HG02840 (cell line): ENCODE data around the gene DAZAP1.

Experiments
- ATAC-seq: cut with Tn5 transposase; IDR thresholded peaks from one replicate; pipeline ENCODE4 v1.9.1; 2021; ENCODE audit warnings: mild to moderate bottlenecking, moderate library complexity, moderate number of reproducible peaks; ENCODE audit not compliant: unreplicated experiment, low FRiP score

Gene DAZAP1

DNA sequence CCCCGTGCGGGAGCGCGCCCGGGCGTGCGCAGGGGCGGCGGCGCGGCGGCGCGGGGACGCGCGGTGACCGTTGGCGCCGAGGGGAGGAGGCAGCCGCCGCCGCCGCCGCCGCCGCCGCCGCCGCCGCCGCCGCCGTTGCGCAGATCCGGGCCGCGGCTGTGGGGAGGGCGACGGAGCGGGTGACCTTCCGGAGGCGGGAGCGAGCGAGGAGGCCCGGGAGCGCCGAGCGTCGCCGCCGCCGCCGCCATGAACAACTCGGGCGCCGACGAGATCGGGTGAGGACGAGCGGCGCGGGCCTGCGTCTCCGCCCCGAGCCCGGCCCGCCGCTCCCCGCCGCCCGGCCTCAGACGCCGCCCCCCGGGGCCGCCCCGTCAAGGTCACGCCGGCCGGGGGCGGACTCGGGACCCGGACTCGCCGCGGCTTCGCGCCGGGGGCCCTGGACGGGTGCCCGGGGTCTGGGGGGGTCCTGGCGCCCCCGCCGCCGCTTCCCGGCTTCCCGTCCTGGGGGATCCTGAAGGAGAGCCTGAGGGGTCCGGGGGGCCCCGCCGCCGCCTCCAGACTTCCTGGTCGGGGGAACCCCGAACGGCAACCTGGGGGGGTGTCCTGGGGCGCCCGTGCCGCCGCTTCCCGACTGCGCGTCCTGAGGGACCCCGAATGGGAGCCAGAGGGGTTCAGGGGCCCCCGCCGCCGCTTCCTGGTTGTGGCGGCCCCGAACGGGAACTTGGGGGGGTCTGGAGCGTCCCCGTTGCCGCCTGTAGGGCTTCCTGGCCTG lies at the start of gene DAZAP1:
TSS of gene DAZAP1 (plus strand) at position 59 of the 772 bp plus-strand sequence. CDS start at position 247, 188 bp downstream.
- peak; percentile 34 for ATAC-seq

DNA sequence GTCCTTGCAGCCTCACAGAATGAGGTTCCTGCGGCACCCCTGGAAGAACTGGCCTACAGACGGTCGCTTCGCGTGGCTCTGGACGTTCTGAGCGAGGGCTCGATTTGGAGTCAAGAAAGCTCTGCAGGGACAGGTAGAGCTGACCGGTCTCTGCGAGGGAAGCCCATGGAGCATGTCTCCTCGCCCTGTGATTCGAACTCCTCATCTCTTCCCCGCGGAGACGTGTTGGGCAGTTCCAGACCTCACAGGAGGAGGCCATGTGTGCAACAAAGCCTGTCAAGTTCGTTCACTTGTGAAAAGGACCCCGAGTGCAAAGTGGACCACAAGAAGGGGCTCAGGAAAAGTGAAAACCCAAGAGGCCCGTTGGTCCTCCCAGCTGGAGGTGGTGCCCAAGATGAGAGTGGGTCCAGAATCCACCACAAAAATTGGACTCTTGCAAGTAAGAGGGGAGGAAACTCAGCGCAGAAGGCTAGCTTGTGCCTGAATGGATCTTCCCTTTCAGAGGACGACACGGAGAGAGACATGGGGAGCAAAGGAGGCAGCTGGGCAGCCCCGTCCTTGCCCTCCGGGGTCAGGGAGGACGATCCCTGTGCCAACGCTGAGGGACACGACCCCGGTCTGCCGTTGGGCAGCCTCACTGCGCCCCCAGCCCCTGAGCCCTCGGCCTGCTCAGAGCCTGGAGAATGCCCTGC lies 47.1 kb upstream of the DAZAP1 start:
- no peak for ATAC-seq

DNA sequence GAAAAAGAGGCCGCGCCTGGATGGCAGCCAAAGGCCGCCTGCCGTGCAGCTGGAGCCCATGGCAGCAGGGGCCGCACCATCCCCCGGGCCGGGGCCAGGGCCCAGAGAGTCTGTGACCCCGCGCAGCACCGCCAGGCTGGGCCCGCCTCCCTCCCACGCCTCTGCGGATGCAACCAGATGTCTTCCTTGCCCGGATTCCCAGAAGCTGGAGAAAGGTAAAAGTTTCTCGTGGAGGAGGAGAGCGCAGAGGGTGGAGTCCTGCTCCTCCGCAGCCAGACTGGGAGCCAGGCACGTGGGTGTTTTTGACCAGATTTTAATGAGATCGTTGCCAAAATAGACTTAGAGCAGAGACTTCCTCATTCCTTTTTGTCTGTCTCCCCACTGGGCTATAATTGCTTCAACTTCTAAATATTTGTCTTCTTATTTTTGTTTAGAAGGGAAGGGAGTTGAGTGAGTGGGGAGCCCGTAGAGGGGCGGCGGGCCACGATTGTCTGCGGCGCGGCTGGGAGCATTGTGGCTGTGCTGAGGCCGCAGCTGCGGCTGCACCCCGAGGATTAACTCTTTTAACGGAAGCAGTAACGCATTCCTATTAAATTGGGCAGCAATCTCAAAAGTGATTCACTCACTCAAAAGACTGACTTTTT lies 46.4 kb upstream of the DAZAP1 start:
- ATAC-seq = no peak

DNA sequence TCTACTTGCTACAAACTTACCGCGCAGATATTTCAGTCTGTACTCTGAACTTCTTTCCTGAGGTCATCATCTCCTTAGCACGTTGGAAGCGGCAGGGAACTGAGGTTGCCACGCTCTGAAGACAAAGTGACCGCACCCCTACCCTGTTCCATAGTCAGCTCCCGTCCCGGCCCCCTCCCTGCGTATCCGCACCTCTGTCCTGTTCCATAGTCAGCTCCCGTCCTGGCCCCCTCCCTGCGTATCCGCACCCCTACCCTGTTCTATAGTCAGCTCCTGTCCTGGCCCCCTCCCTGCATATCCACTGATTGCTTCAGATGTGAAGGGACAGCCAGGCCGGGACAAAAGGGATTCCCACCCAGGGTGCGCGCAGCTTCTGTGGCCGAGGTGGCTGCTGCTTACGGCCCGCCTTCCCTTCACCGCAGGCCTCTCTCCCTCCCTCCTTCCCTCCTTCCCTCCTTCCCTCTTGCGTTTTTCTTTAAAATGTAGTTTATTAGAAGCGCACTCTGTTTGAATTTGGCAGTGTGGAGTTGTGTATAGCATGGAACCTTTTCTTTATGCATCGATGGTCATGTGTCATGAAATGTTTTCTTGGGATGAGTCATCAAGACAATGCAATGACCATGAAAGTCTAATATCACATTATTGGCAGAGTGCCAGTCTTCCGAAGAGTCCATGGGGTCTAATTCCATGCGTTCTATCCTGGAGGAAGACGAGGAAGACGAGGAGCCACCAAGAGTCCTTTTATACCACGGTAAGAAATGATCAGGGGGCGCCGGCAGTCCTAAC lies 45.6 kb upstream of the DAZAP1 start:
- no peak for ATAC-seq

DNA sequence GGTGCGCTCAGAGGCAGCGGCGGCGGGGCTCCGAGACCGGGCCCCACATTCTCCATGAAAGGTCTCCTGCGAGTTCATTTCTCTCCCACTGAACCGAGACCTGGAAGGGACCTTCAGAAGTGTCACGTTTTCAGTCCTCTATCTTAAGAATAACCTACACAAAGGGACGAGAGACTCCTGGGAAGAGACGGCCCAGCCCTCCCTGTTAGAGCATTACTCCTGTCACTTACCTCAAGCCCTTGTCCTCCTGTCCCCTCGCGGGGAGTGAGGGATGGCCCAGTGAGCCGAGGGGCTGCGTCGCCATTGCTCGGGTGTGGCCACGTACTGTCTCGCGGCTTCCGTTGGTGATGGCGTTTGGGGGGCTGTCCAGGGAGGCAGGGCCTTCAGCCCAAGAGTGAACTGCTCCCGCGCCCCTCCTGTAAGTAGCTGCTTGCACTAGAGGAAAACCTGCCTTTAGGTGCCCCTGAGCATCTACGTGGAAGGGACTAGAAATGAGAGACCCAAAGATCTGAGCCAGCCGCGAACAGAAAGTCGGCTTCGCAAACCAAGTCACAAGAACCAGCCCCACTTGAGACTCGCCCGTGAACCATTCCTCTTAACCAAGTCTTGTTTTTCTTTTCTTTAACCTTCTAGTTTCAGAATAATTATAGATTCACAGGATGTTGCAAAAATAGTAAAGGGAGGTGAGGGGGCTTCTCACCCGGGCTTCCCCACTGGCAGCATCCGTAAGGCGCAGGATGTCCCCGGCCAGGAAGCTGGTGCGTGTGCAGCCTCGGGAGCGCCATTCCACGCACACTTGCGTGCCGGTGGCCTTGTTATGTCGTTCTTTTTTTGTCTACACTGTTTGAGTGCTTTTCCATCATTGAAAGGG lies 44.8 kb upstream of the DAZAP1 start:
- ATAC-seq = no peak

DNA sequence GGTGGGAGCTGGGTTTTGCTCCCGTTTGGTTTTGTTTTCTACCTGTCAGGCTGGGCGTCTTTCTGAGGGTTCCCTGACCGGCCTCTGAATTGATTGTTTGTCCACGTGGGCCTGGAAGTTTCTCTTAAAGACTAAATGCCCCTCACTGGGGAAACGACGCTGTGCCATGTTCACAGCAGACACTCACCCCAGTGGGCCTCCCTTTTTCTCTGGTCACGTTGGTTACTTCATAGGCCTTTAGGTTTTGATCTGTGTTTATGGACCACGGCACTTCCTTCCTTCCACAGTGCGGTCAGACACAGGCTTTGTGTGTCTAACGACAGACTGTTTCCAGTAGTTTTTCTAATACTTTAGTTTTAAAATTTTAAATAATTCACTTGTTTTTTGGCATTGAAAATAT lies 43.8 kb upstream of the DAZAP1 start:
- no peak for ATAC-seq

DNA sequence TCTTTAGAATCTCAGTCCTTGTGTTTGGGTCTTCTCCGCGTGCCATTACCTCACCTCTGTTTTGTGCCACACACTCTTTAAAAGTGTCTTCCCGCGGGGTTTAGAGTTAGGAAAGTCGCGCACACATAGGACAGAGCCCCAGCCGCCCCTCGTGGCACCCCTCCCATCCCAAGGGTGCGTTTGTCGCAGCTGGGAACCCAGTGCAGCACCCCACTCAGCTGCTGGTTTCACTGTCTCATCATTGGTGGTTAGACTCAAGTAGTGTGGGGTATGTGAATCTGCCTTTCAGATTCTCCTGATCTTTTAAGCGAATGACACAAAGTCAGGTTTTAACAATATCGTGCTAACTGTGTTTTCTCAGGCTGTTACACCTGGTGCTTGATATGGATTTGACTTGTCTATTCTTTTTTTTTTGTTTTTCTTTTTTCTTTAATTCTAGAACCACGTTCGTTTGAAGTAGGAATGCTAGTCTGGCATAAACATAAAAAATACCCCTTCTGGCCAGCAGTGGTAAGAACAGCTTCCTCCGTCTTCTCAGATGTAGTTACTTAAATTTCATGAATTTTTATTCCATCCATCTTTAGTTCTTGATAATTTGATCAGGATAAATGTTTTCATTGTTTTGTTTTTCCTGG lies 43.2 kb upstream of the DAZAP1 start:
- ATAC-seq = no peak

DNA sequence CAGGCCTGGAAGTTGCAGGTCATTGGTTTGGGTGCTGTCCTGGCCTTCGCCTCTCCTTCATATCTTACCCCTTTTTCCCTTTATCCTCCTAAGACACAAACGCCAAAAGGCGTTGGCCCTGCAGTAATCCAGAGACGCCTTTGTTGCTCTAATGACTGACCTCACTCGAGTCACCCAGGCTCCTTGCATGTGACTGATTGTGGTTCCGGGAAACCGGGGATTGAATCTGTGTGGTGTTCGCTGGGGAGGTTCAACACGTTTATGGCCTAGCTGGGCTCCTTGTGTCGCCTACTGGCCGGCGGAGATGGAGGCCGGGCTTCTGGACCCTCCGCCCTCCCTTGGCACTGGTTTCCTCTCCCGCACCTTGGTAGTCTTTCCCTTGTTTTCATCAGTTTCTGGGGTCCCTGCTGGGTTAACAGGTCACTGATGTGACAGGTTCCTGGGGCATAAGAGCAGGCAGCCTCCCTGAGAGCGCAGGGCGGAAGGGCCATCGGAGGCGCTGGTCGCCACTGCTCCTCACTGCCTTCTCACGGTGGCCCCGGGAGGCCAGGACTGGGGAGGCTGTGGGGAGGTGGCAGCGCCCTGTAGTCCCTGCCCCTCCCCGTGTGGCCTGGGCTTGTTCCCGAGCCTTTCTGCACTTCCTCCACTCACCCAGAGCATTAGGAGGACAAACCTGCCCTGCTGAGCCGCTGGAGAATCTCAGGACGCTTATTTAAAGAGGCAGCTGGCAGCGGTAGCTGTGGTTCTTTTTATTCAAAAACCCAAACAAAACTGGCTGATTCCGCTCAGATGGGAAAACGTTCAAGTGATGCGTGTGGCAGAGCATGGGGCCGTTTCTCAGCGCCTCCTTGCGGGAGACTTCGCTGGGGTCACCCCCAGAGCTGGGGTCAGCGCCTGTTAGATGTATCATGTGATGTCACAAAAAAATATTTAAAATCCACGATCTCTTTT lies 41.8 kb upstream of the DAZAP1 start:
- no peak for ATAC-seq

DNA sequence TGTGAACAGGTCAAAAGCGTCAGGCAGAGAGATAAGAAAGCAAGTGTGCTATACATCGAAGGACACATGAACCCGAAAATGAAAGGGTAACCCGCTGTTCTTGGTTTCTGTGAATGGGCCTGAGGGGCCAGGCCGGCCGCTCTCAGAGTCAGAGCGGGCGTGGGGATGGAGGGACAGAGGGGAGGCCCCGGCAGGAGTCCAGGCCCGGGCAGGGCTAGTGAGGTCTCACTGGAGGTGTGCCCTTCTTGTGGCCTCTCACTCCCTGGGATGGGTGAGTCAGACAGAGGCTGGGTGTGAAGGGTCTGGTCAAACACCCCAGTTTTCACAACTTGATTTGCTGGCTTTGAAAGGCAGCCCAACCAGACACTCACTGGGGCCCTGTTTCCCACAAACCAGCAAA lies 41.1 kb upstream of the DAZAP1 start:
- ATAC-seq = no peak

DNA sequence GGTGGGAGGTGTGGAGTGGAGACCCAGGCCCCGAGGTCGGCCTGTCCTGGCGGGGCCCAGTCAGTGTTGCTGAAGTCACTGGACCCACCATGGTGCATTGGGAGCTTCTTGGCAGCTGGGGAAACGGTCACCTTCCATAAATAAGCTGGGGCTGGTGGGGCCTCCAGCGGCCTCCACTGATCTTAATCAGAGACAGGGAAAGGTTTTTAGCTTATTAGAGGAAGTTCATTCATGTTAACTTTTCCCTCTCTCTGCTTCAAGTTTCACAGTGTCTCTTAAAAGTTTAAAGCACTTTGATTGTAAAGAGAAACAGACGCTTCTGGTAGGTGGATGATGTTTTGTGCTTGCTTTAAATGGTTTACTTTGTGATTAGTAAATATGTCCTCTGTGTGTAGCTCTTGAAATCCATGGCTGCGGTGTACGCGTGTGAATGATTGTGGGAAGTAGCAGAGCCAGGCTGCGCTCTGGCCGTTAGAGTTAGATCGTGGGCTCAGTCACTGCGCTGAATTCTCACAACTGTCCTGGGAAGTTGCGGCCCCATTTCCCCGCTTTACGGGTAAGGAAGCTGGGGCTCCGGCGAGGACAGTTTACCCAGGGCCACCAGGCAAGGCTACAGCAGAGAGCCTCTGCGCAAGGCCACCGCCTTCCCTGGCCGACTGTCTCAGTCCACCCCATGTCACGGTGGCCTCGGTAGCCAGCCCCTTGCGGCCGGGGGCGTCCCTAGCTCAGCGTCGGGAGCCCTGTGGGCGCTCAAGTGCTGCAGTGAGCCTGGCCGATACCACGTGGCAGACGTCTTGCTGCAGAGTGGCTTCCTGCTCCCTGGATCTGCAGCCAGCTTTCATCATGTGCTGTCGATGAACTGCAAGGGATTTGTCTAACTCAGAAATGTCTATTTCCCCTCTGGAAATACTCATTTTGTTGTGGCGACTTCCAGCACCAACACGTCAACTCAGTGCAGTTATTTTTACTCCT lies 40.2 kb upstream of the DAZAP1 start:
- no peak for ATAC-seq

DNA sequence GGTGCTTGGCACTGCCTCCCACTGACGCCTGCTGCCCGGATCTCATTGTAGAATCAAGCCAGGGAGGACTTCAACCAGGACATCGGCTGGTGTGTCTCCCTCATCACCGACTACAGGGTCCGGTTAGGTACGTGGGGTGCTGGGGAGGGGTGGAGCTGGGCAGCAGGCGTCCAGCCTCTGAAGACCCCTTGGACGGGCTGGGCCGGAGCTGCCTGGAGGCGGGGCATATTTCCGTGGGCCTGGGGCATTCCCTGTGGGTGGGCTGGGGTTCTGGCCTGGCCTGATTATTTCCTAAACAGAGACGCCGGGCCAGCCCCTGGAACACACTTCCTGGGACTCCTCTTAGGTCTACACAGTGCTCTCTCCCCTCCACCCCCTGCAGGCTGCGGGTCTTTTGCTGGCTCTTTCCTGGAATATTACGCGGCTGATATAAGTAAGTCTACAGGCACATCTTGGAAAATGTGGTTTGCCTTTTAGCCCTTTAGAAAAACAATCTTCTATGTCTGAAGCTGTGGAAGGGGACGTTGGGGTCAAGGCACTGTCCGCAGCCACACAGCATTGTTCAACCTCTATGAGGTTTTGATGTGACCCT lies 38.1 kb upstream of the DAZAP1 start:
- no peak for ATAC-seq

DNA sequence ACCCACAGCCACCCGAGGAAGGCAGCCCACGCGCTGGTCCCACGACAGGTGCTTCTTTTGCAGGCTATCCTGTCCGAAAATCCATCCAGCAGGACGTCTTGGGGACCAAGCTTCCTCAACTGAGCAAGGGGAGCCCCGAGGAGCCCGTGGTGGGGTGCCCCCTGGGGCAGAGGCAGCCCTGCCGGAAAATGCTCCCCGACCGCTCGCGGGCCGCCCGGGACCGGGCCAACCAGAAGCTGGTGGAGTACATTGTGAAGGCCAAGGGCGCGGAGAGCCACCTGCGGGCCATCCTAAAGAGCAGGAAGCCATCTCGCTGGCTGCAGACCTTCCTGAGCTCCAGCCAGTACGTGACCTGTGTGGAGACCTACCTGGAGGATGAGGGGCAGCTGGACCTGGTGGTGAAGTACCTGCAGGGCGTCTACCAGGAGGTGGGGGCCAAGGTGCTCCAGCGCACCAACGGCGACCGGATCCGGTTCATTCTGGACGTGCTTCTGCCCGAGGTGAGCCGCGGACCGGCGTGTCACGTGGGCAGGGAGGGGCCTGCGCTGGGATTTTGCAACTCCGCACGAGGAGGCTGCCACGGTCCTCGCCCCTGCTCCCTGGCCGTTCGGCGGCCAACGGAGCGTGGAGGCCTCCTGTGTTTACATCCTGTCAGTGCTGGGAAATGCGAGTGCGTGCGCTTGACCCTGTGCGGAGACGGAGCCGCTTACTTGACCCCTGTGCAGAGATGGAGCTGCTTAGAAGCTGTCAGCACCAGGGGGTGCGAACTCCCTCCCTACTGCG lies 36.6 kb upstream of the DAZAP1 start:
- no peak for ATAC-seq

DNA sequence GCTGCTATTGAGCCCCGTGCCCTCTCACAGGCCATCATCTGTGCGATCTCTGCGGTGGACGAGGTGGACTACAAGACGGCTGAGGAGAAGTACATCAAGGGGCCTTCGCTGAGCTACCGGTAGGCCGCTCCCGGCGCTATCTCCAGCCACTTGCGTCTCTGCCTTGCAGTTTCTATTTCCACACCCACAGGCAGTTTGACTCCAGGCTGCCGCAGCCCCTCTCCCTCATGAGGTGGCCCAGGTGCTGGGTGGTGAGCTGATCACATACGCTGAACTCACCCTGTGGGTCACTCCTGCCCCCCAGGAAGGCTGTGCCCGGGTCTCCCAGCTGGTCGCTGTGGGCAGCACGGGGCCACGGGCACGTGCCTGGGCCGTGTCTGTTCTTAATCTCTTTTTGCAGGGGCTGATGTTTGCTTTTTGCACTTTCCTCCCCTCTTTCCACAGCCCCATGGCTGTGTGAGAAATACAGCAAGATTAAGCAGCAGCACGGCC lies 34.3 kb upstream of the DAZAP1 start:
- ATAC-seq = no peak

DNA sequence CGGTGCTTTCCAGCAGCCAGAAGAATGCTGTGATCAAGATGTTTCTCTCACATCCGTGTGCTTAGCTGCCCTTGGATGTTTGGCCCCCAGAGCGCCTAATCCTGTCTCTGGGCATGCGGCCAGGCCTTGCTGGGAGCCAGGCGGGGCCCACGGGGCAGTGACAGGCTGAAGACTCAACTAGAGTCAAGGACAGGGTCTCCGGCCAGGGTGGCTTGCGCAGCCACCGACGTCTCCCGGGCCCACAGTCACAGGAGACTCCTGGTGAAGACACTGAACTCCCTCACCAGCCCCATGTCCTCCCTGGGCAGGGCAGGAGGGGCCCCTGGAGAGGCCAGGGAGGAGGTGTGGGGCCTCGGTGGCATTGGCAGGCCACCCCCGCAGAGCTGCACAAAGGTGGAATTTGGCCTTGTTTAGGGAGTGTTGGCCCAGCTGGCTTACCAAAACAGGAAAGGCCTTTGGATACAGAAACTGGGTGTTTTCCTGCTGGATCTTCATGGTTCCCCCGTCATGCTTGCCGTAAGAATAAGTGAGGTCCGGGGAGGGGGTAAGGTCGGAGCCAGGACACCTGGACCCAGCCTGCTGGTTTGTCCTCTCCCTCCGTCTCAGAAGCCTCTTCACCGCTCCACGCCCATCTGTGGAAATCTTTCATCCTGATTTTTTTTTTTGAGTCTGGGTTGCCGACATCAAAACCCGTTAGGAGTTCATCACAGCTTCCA lies 33.7 kb upstream of the DAZAP1 start:
- ATAC-seq = no peak

DNA sequence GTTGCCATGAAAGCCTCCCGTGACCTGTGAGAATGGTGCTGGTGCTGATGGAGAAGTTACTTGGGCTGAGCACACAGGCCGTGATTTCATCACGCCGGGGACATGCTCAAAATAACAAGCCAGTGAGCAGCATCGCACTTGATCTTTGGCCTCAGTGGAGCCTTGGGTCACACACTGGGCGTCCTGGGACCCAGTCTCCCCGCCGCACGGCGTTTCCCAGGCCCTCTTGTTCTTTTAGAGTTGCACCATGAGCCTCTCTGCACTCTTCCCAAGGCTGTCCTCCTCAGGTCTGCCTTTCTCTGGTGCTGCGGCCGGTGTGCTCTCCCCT lies 33.2 kb upstream of the DAZAP1 start:
- ATAC-seq = no peak
